NT2/D1 (cell line): Measurements from ENCODE around the gene HS3ST2.

ENCODE experiments used
- SUZ12 ChIP-seq: IDR thresholded peaks from 2 replicates; pipeline ENCODE4 v1.6.1; 2011; ENCODE audit not compliant: insufficient read length, insufficient read depth; ENCODE audit errors: extremely low read depth
- YY1 ChIP-seq: IDR thresholded peaks from 2 replicates; pipeline ENCODE4 v1.6.1; 2011; ENCODE audit not compliant: insufficient read length, insufficient read depth
- ZNF274 ChIP-seq: IDR thresholded peaks from 2 replicates; pipeline ENCODE4 v1.6.1; 2011; ENCODE audit warnings: mild to moderate bottlenecking, low read depth, low read length

- no peak for TF ChIP-seq SUZ12
- TF ChIP-seq ZNF274: no peak
- TF ChIP-seq YY1: no peak
Observed at GRCh38 chr16:22878955-22879354, 65.0 kb downstream of the HS3ST2 start.
